IPS-18c (cell line): ENCODE measurements around the gene NOL12.

ENCODE experiments used
- H3K4me3 ChIP-seq: 2 replicates; pipeline ENCODE4 v1.7.0; 2013; ENCODE audit warnings: low read depth, mild to moderate bottlenecking, low read length, moderate library complexity; ENCODE audit not compliant: insufficient read depth
- H3K9me3 ChIP-seq: one replicate; pipeline ENCODE4 v1.6.1; 2013; ENCODE audit warnings: mild to moderate bottlenecking, low read length, moderate library complexity; ENCODE audit not compliant: control insufficient read depth, insufficient read depth

NOL12 gene

GRCh38 chr22:37726241-37726887 is 40.2 kb downstream of the NOL12 start:
- H3K4me3 ChIP-seq: no peak overlapping the region
- no peaks in the 10 kb centered on the region for H3K9me3 ChIP-seq

- Histone ChIP-seq H3K4me3 (no peak overlapping the region), H3K9me3 (no peaks in the 10 kb centered on the region)
These were observed 42.5 kb downstream of the NOL12 start for GRCh38 chr22:37728620-37729019.

GRCh38 chr22:37731804-37732471 is 45.8 kb downstream of the NOL12 start:
- Histone ChIP-seq H3K9me3 (peaks cover 4% of the 10 kb centered on the region), H3K4me3 (no peak overlapping the region)

DNA sequence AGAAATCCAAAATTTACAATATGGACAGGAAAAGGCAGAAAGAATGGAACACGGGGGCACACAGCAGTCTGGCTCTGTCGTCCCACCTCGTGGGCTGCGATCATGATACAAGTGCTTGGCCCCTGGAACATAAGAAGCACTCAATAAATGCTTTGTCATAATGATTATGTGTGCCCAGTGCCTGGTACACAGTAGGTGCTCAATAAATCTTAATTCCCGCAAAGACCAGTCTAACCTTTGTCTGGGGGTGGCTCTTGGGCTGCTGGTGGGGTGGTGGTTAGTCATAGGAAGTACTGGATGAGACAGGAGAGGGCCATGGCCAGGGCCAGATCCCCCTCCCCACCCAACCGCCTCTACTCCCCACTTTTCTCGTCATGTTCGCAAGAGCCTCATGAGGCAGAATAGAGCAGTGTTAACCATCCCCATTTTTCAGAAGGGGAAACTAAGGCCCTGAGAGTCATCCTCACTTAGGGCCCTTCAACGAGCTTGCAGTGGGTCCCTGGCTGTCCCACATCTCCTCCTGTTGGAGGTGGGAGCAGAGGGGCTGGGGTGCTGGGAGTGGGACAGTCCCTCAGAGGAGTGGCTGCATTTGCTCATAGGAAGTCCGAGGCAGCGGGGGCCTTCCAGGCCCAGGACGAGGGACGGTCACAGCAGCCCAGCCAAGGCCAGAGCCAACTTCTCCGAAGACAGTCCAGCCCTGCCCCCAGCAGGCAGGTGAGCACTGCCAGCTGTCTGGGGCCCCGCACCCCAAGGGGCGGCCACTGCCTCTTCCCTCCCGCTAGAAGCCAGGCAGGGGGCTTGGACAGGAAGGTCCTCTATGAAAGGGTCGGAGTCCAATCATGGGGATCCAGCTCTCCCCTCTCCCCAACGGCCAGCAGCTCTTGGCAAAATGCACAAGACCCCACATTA is 46.8 kb downstream of the NOL12 start:
- H3K9me3 ChIP-seq: peaks cover 4% of the 10 kb centered on the region
- H3K4me3 ChIP-seq: no peak overlapping the region

GRCh38 chr22:37733625-37734401 is 47.7 kb downstream of the NOL12 start:
- Histone ChIP-seq H3K4me3 (no peak overlapping the region), H3K9me3 (peaks cover 4% of the 10 kb centered on the region)

- Histone ChIP-seq H3K4me3 (no peak overlapping the region), H3K9me3 (peaks cover 4% of the 10 kb centered on the region)
These were observed 48.2 kb downstream of the NOL12 start for GRCh38 chr22:37734402-37734700.

GRCh38 chr22:37734964-37735451 is 48.9 kb downstream of the NOL12 start:
- H3K9me3 ChIP-seq: peaks cover 4% of the 10 kb centered on the region
- H3K4me3 ChIP-seq: no peak overlapping the region

- H3K9me3 ChIP-seq: peaks cover 4% of the 10 kb centered on the region
- no peak overlapping the region for H3K4me3 ChIP-seq
These were observed 52.9 kb downstream of the NOL12 start for GRCh38 chr22:37739035-37739434.

DNA sequence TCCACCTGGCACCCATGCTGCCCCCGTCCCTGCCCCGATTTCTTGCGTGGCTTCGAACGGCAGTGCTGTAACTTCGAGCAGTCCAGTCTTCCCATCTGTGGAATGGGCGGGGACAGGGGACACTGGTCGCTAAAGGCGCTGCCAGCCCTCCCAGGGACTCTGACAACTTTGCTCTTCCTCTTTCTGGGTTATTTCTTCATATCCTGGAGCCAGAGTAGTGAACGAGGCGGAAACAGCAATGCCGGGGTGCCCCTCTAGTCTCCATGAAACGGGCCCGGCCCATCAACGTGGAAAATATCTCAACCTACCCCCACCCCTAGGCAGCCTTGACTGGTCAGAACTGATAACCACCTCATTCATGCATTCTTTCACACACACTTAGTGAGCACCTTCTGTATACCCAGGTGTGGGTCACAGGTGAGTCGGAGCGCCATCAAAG is 53.5 kb downstream of the NOL12 start:
- H3K9me3 ChIP-seq: peaks cover 4% of the 10 kb centered on the region
- no peak overlapping the region for H3K4me3 ChIP-seq

GRCh38 chr22:37740455-37741311 is 54.5 kb downstream of the NOL12 start:
- no peaks in the 10 kb centered on the region for H3K9me3 ChIP-seq
- H3K4me3 ChIP-seq: no peak overlapping the region

DNA sequence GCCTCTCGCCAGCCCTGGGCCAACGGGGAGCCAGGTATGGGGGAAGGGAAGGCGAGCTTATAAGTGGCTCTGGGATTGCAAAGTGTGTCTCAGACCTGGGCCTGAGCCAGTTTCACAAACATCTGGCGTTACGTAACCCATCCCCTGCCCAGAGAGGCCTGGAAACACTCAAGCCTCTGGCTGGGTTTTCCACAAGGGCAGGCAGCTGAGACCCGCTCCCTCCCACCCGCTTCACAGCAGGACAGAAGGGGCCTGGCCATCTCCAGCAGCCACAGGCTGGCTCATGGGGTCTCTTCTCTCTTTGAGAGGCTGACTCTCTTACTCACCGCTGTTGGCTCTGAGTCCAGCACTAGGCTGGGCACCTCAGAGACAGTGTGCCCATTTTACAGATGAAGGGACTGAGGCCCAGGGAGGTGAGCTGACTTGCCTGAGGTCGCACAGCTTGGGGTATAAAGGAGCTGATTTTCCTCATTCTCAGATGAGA is 55.2 kb downstream of the NOL12 start:
- H3K4me3 ChIP-seq: no peak overlapping the region
- no peaks in the 10 kb centered on the region for H3K9me3 ChIP-seq

GRCh38 chr22:37742376-37743171 is 56.4 kb downstream of the NOL12 start:
- Histone ChIP-seq H3K4me3 (no peak overlapping the region), H3K9me3 (no peaks in the 10 kb centered on the region)
